CD4-positive, alpha-beta T cell treated with Interleukin-6 for 4 hours (primary cell): ENCODE data around the gene COX6B2.
"Not testable (repeated sequence)": the region's sequence is repeated elsewhere in the genome, so short reads cannot be mapped to it uniquely, and the experiment has no call there.

ENCODE experiments used
- DNase-seq: peaks from one replicate; pipeline ENCODE4 v3.0.0-alpha.2; 2020; ENCODE audit warnings: mixed read lengths

COX6B2 gene

GRCh38 chr19:55341595-55342531 is 12.7 kb downstream of the COX6B2 start:
- DNase-seq, result no peak

DNA sequence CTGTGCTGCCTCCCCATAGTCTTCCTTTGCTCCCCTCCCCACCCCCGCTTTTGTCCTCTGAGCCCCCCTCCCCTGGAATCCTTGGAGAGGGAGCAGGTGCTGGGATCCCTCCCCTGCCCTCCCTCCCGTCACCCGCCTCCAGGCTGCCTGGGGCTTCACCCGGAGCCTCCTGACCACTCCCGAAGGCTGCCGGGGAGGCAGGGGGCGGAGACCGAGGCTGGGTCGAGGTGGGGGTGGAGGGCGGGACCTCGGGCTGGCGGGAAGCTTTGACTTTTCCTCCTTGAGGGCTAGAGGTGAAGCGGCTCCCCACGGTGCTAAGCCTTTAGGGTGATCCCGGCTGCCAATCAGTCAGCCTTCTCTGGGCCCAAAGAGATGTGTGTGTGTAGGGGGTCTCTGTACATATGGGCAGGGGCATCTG is 13.3 kb downstream of the COX6B2 start:
- DNase-seq, result peak; percentile 67

DNA sequence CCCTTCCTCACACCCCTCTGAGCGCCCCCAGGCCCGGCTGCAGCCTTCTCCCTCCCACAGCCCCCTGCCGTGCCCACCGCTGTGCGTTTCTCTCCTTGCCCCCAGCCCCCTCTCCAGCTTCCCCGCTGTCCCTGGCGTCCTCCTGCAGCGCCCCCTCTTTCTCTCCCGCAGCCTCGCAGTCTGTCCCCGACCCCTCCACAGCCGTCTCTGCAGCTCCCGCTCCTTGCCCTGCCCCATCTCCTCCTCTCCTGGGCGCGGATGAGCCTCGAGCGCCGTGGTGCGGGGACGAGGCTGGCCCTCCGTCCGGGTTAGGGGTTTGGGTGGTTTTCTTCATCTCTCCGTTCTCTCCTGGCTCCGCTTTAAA is 13.8 kb downstream of the COX6B2 start:
- peak; percentile 20 for DNase-seq

DNA sequence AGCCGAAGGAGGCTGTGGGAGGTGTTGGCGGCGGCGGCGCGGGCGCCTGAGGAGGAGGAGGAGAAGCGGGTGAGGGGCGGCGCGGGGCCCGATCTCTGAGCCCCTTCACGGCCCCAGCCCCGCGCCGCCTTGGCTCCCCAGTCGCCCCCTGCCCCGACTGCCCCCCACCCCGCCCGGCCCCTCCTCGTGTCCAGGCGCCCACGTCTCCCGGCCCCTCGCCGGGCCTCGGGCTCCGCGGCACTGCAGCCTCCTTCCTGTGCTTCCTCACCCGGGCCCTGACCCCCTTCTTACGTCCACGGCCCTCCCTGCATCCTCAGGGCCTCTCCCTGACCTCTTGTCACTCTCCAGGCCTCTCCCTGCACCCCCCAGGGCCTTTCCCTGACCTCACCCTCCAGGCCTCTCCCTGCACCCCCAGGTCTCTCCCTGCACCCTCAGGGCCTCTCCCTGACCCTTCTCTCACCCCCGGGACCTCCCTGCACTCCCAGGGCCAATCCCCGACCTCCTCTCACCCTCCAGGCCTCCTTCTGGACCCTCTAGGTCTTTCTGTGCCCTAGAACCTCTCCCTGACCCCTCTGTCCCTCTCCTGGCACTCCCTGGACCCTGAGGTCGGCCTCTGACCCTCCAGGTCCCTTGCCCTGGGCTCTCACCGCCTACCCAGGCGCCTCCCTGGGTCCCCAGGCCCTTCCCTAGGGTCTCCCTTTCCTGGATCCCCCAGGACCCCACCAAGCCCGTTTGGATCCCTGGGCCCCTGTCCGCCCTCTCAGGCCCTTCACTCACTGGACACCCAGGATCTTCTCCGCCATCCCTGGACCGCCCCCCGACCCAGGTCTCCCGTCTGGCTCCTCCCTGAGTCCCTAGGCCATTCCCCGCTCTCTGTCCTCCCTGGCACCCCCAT is 14.4 kb downstream of the COX6B2 start:
- no peak for DNase-seq

- peak; percentile 100 for DNase-seq
Observed at GRCh38 chr19:55339105-55339888, 15.2 kb downstream of the COX6B2 start, which contains the start of gene KMT5C. Gene KMT5C (plus strand): TSS chr19:55339876. CDS start chr19:55341937, 2,061 bp downstream.

DNA sequence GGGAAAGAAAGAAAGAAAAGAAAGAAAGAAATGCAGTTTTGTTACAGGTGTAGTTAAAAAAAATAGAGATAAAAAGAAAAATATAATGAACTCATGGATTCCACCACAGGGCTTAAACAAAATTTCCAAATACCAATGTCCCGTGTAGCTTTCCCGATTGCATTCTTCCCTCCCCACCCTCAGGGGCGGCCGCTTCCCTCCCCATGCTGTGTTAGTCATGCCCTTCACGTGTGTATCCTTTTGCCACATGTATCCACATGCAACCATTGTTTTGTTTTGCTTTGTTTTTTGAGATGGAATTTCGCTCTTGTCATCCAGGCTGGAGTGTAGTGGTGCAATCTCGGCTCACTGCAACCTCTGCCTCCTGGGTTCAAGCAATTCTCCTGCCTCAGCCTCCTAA is 18.4 kb downstream of the COX6B2 start:
- DNase-seq, result no peak

GRCh38 chr19:55333870-55334269 is 20.6 kb downstream of the COX6B2 start:
- no peak for DNase-seq

- DNase-seq, result not testable (repeated sequence)
Observed at GRCh38 chr19:55329791-55330190, 24.7 kb downstream of the COX6B2 start.

GRCh38 chr19:55328774-55329318 is 25.7 kb downstream of the COX6B2 start:
- not testable (repeated sequence) for DNase-seq

DNA sequence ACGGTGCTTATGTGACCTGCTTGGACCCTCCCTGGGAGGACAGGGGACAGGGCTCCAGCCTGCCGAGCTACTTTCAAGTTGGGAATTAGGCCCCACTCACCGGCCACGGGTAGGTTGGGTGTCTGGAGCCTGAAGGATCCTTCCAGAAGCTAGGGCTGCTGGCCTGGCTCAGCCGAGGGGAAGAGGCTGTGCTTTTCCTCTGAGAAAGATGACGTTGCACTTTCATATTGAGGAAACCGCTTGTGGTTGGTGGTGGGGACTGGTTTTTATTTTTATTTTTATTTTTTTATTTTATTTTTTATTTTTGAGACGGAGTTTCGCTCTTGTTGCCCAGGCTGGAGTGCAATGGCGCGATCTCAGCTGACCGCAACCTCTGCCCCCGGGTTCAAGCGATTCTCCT is 29.3 kb downstream of the COX6B2 start, which contains the start of gene TMEM150B:
Gene TMEM150B (minus strand): TSS at position 170 of the 400 bp plus-strand sequence. CDS start 4,305 bp downstream, outside the sequence.
- no peak for DNase-seq

GRCh38 chr19:55324662-55325061 is 29.9 kb downstream of the COX6B2 start:
- no peak for DNase-seq

GRCh38 chr19:55322204-55322885 is 32.2 kb downstream of the COX6B2 start:
- DNase-seq, result no peak

DNA sequence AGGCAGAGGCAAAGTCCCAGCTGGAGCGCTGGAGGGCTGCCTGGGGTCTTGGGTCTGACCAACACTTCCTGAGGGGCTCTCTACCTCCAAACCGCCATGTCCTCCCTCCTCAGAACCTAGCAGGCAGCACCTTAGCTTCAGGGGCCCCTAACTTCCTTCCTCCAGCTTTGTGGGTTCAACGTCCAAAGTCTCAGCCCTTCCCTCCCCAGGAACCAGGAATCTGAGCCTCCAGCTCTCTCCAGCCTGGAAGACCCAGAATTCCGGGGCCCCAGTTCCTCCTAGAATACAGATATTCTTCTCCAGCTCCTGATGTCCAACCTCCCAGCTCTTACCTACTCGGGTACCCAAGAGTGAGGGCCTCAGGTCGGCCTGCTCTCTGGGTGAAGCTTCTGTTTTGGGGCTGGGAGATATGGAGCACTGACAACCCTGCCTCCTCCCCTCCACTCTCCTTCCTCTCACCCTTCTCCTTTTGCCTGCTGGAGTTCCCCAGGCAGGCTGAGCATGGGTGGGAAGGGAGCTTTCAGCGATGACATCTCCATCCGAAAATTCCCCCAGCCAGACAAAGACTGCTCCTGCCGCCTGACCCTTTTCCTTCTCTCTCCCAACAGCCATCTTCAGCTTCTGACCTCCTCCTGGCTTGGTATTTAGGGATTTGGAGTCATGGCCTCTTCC is 32.9 kb downstream of the COX6B2 start:
- DNase-seq, result no peak

GRCh38 chr19:55320844-55321419 is 33.6 kb downstream of the COX6B2 start:
- no peak for DNase-seq

DNA sequence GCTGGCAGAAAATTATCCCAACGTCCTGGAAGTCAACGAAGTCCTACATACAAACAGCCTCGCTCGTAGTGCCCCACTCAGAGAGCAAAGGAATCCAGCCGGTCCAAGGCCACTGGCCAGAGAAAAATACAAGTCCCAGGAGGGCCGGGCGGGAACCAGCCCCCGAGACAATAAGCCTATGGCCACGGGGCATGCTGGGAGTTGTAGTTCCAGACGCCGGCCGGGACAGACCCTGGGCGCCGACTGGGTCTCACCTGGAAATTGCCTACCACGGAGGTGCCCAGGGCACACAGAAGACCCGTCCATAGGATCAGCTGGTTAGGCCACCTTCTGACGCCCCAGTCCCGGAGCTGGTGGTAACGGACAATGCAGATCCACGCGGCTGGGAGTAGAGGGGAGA is 34.7 kb downstream of the COX6B2 start:
- DNase-seq, result no peak

- no peak for DNase-seq
Observed at GRCh38 chr19:55316646-55317045, 37.9 kb downstream of the COX6B2 start.

GRCh38 chr19:55315956-55316525 is 38.5 kb downstream of the COX6B2 start:
- DNase-seq, result no peak

DNA sequence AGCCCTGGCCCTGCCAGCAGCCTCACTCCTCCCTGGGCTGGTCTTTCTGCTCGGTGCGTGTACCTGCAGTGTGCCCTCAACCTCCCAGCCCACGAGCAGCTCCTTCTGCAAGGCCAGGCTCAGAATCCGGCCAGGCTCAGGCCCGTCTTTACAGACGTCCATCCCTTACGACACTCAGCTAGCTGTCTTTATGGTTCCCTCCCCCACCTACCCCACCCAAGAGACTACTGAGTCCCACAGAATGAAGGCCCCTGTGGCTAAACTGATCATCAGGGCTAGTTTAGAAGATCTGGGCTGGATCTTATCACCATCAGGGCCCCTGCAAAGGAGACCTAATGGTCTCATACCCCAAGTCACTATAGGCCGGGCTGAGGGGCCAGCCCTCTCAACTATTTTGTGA is 40.1 kb downstream of the COX6B2 start:
- DNase-seq, result no peak

GRCh38 chr19:55312621-55313512 is 41.7 kb downstream of the COX6B2 start:
- no peak for DNase-seq
